Mesenchymal stem cell (in vitro differentiated cells and primary cell): Measurements from ENCODE around the gene SYMPK.
A peak's percentile ranks its signal among the peaks of the same experiment; 100 is the strongest.

ENCODE experiments used
- DNase-seq: peaks from one replicate; pipeline ENCODE4 v3.0.0-alpha.2; 2013
- H2AFZ ChIP-seq: one replicate; pipeline ENCODE4 v1.6.1; 2013; ENCODE audit warnings: low read depth, mild to moderate bottlenecking, control low read depth, inconsistent platforms, low read length, moderate library complexity
- H2AK5ac ChIP-seq: 2 replicates; pipeline ENCODE4 v1.6.1; 2013; ENCODE audit warnings: low read length, moderate library complexity, mild to moderate bottlenecking, inconsistent platforms; ENCODE audit not compliant: severe bottlenecking
- H2BK120ac ChIP-seq: one replicate; pipeline ENCODE4 v1.6.1; 2013; ENCODE audit warnings: low read depth, mild to moderate bottlenecking, inconsistent platforms, low read length, moderate library complexity
- H2BK12ac ChIP-seq, 2 experiments: one replicate each; pipeline ENCODE4 v1.6.1; 2013; ENCODE audit warnings: inconsistent platforms in 2 of 2, low read length in 2 of 2, mild to moderate bottlenecking in 2 of 2, moderate library complexity in 2 of 2, control low read depth in 1 of 2
- H2BK15ac ChIP-seq: one replicate; pipeline ENCODE4 v1.6.1; 2013; ENCODE audit warnings: mild to moderate bottlenecking, low read depth, inconsistent platforms; ENCODE audit not compliant: poor library complexity, severe bottlenecking
- H2BK5ac ChIP-seq: 2 replicates; pipeline ENCODE4 v1.6.1; 2013; ENCODE audit warnings: low read depth, mild to moderate bottlenecking, low read length, control low read depth, inconsistent platforms; ENCODE audit not compliant: poor library complexity, severe bottlenecking
- H3K14ac ChIP-seq, 2 experiments: one replicate each; pipeline ENCODE4 v1.6.1; 2013; ENCODE audit warnings: inconsistent platforms in 2 of 2, low read length in 2 of 2, control low read depth in 1 of 2, mild to moderate bottlenecking in 1 of 2, moderate library complexity in 1 of 2
- H3K18ac ChIP-seq, 2 experiments: one replicate each; pipeline ENCODE4 v1.6.1; 2013; ENCODE audit warnings: inconsistent platforms in 2 of 2, low read length in 2 of 2, control low read depth in 1 of 2, low read depth in 1 of 2, mild to moderate bottlenecking in 1 of 2
- H3K23ac ChIP-seq, 2 experiments: one replicate each; pipeline ENCODE4 v1.6.1; 2013; ENCODE audit warnings: inconsistent platforms in 2 of 2, low read length in 2 of 2, mild to moderate bottlenecking in 2 of 2, moderate library complexity in 2 of 2, control low read depth in 1 of 2
- H3K27ac ChIP-seq: 2 replicates; pipeline ENCODE4 v1.5.1; 2013; ENCODE audit warnings: mild to moderate bottlenecking, moderate library complexity, low read length, control low read depth, inconsistent platforms; ENCODE audit not compliant: poor library complexity, severe bottlenecking
- H3K27me3 ChIP-seq, 2 experiments: 2 replicates each; pipeline versions ENCODE4 v1.6.1 to v1.7.0; 2013; ENCODE audit warnings: low read length in 2 of 2, mild to moderate bottlenecking in 2 of 2, moderate library complexity in 2 of 2, control low read depth in 1 of 2, inconsistent platforms in 1 of 2; ENCODE audit not compliant: control insufficient read depth in 1 of 2, insufficient read depth in 1 of 2
- H3K36me3 ChIP-seq, 2 experiments: 2 replicates each; pipeline versions ENCODE4 v1.6.1 to v1.7.0; 2013; ENCODE audit warnings: low read length in 2 of 2, control low read depth in 1 of 2, inconsistent platforms in 1 of 2, low read depth in 1 of 2, mild to moderate bottlenecking in 1 of 2; ENCODE audit not compliant: insufficient read depth in 2 of 2, control insufficient read depth in 1 of 2
- H3K4ac ChIP-seq, 2 experiments: one replicate each; pipeline ENCODE4 v1.6.1; 2013; ENCODE audit warnings: inconsistent platforms in 2 of 2, low read length in 2 of 2, mild to moderate bottlenecking in 2 of 2, moderate library complexity in 2 of 2, control low read depth in 1 of 2, low read depth in 1 of 2
- H3K4me1 ChIP-seq: 2 replicates; pipeline ENCODE4 v1.6.1; 2013; ENCODE audit warnings: low read depth, low read length, control low read depth; ENCODE audit not compliant: control insufficient read depth, insufficient read depth
- H3K4me2 ChIP-seq: 2 replicates; pipeline ENCODE4 v1.6.1; 2013; ENCODE audit warnings: low read length, mild to moderate bottlenecking, inconsistent platforms; ENCODE audit not compliant: poor library complexity, severe bottlenecking
- H3K4me3 ChIP-seq, 2 experiments: 2 replicates each; pipeline versions ENCODE4 v1.5.1 to v1.7.0; 2013; ENCODE audit warnings: low read length in 2 of 2, mild to moderate bottlenecking in 2 of 2, control low read depth in 1 of 2, low read depth in 1 of 2; ENCODE audit not compliant: insufficient read depth in 1 of 2
- H3K79me1 ChIP-seq: replicated peaks from 2 replicates; pipeline ENCODE4 v1.6.1; 2013; ENCODE audit warnings: mild to moderate bottlenecking, control low read depth, low read length, inconsistent platforms; ENCODE audit not compliant: poor library complexity, severe bottlenecking
- H3K9ac ChIP-seq: 2 replicates; pipeline ENCODE4 v1.7.0; 2013; ENCODE audit warnings: mild to moderate bottlenecking, low read length, moderate library complexity
- H3K9me3 ChIP-seq: 2 replicates; pipeline ENCODE4 v1.7.0; 2013; ENCODE audit warnings: mild to moderate bottlenecking, low read length; ENCODE audit not compliant: control insufficient read depth
- H4K8ac ChIP-seq: one replicate; pipeline ENCODE4 v1.6.1; 2013; ENCODE audit warnings: inconsistent platforms, mild to moderate bottlenecking, low read length, moderate library complexity
- H4K91ac ChIP-seq: one replicate; pipeline ENCODE4 v1.6.1; 2013; ENCODE audit warnings: mild to moderate bottlenecking, low read length, inconsistent platforms
- WGBS: methylation state at CpG from one replicate; pipeline ENCODE4 v1.1.7; 2013; ENCODE audit warnings: mixed read lengths; 5-methylcytosine and 5-hydroxymethylcytosine counted together

The SYMPK gene

DNA sequence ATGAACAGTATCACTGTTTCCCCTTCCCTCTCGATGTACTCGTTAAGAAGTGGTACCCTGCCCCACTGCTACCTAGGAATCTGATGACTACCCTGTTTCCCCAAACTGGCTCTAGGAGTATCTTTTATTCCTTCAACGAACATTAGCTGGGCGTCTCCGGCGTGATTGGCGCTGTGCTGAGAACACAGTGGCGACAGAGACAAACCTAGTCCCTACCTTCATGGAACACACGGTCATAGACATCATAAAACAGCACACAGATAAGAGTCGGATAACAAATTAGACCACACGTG is 730 bp downstream of the SYMPK start:
- Histone ChIP-seq H2BK120ac (no peak overlapping the region), H3K4me2 (peak overlapping the region; percentile 78), H3K4ac (peak overlapping the region; percentile 11 to 64), H3K79me1 (peaks cover 7% of the 10 kb centered on the region), H2BK15ac (no peak overlapping the region), H3K14ac (no peak overlapping the region), H4K91ac (no peak overlapping the region), H3K4me1 (peaks cover 9% of the 10 kb centered on the region), H3K18ac (peak overlapping the region in 1 of 2 experiments; percentile 65), H2BK5ac (no peak overlapping the region), H2BK12ac (no peak overlapping the region), H3K9me3 (no peaks in the 10 kb centered on the region), H3K4me3 (peak overlapping the region; percentile 91 to 94), H2AFZ (no peak overlapping the region), H3K36me3 (peaks cover 20 to 22% of the 10 kb centered on the region in 2 experiments), H3K9ac (peak overlapping the region; percentile 98), H3K27ac (peak overlapping the region; percentile 90), H2AK5ac (no peak overlapping the region), H3K23ac (no peak overlapping the region), H4K8ac (peak overlapping the region; percentile 75), H3K27me3 (peaks cover 33 to 38% of the 10 kb centered on the region in 2 experiments)
- no peak for DNase-seq
- WGBS, result under 1% methylated on average over 10 of the region's 11 CpGs

DNA sequence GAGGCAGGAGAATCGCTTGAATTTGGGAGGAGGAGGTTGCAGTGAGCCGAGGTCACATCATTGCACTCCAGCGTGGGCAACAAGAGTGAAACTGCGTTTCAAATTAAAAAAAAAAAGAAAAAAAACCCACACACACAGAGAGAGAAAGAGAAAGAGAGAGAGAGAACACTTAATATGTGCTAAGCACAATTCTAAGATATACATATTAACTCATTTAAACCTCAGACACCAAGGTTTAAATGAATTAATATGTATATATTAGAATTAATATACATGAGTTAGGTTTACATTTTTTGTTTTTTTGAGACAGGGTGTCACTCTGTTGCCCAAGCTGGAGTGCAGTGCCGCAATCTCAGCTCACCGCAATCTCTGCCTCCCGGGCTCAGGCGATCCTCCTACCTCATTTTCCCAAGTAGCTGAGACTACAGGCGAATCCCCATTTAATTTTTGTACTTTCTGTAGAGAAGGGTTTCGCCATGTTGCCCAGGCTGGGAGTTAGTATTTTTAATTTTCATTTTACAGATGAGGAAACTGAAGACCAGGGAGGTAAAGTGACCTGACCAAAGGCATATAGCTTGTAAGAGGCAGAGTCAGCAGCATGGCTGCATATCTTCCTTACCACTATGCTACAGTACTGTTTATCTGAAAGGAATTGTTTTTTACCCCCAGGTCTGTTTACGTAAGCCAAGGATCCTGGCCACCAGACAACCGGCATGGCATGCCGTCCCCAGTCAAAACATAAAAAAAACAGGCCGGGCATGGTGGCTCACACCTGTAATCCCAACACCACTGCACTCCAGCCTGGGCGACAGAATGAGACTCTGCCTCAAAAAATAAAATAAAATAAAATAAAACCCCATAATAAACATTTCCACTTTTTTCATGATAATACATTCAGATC is 2.3 kb downstream of the SYMPK start:
- no peak overlapping the region for H2AK5ac ChIP-seq
- no peak overlapping the region for H3K14ac ChIP-seq
- peak overlapping the region; percentile 10 for H3K4me2 ChIP-seq
- H3K27me3 ChIP-seq, result peaks cover 20 to 23% of the 10 kb centered on the region in 2 experiments
- no peak overlapping the region for H4K8ac ChIP-seq
- no peak overlapping the region for H3K27ac ChIP-seq
- peaks cover 12% of the 10 kb centered on the region for H3K4me1 ChIP-seq
- no peak overlapping the region for H2AFZ ChIP-seq
- H2BK120ac ChIP-seq, result no peak overlapping the region
- H3K36me3 ChIP-seq, result peaks cover 27 to 30% of the 10 kb centered on the region in 2 experiments
- WGBS, result 93% methylated on average over 11 of the region's 15 CpGs
- H3K4ac ChIP-seq, result no peak overlapping the region
- no peak overlapping the region for H3K4me3 ChIP-seq
- H2BK12ac ChIP-seq, result no peak overlapping the region
- H3K9ac ChIP-seq, result peak overlapping the region; percentile 41
- no peak overlapping the region for H3K18ac ChIP-seq
- H3K23ac ChIP-seq, result no peak overlapping the region
- DNase-seq, result no peak
- no peaks in the 10 kb centered on the region for H3K9me3 ChIP-seq
- H2BK15ac ChIP-seq, result no peak overlapping the region
- no peak overlapping the region for H4K91ac ChIP-seq
- no peak overlapping the region for H2BK5ac ChIP-seq
- H3K79me1 ChIP-seq, result peaks cover 12% of the 10 kb centered on the region

DNA sequence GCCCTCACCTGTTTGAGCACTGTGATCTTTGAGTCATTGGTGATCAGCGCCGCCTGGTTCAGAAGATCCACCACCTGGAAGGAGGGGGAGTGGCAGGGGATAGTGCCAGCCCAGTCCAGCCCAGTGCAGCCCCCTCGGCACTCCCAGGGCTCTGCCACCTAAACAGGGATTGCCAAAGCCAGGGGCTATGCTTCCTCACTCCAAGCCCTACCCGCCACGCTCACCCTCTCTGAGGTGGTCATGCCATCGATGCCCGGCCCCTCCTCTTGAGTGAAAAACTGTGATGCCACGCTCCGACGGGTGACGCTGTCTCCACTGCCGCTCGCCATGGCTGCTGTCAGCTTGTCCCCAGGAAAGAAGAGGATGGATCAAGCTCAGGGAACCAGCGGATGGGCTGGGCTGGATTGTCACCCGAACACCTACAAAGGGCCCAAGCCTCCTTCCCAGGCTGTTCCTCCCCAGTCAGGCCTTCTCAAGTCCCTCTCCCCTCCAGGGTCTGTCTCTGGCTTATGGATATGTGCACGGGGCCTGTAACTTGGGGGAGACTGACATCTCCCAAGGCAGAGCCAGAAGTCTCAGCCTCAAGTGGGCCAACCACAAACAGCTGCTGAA is 8.7 kb downstream of the SYMPK start:
- DNase-seq, result no peak
- no peak overlapping the region for H3K18ac ChIP-seq
- WGBS, result 96% methylated on average over 16 of the region's 16 CpGs
- peak overlapping the region; percentile 28 for H4K8ac ChIP-seq
- H2BK15ac ChIP-seq, result no peak overlapping the region
- no peaks in the 10 kb centered on the region for H3K27me3 ChIP-seq
- no peaks in the 10 kb centered on the region for H3K9me3 ChIP-seq
- H3K4me1 ChIP-seq, result peaks cover 5% of the 10 kb centered on the region
- H3K14ac ChIP-seq, result no peak overlapping the region
- H2AFZ ChIP-seq, result no peak overlapping the region
- no peak overlapping the region for H3K23ac ChIP-seq
- no peak overlapping the region for H3K27ac ChIP-seq
- H2BK12ac ChIP-seq, result no peak overlapping the region
- H3K4me2 ChIP-seq, result no peak overlapping the region
- H4K91ac ChIP-seq, result no peak overlapping the region
- peak overlapping the region in 1 of 2 experiments; percentile 22 for H3K4me3 ChIP-seq
- no peak overlapping the region for H3K4ac ChIP-seq
- peaks cover 45% of the 10 kb centered on the region for H3K79me1 ChIP-seq
- no peak overlapping the region for H2AK5ac ChIP-seq
- peaks cover 74 to 80% of the 10 kb centered on the region in 2 experiments for H3K36me3 ChIP-seq
- no peak overlapping the region for H2BK5ac ChIP-seq
- H3K9ac ChIP-seq, result no peak overlapping the region
- H2BK120ac ChIP-seq, result no peak overlapping the region

DNA sequence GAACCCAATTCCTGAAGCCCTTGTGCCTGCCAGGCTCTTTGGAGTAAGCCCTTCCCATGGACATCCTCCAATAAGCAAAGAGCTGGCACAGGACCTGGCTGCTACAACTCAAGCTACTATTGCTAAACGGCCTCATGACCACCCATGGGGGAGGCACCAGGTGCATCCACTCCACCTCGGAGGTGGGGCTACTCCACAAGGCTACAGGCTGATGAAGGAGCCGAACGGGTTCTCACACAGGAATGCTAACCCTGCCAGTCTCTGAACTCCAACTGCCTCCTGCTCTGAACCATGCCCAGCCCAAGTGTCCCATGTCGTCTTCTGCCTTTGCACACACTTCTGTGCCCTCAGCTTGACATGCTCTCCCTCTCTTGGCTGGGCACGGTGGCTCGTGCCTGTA is 10.0 kb downstream of the SYMPK start:
- Histone ChIP-seq H2AFZ (no peak overlapping the region), H3K27me3 (no peaks in the 10 kb centered on the region), H2BK120ac (no peak overlapping the region), H3K4me3 (no peak overlapping the region), H3K4ac (no peak overlapping the region), H3K27ac (no peak overlapping the region), H3K36me3 (peaks cover 72 to 82% of the 10 kb centered on the region in 2 experiments), H4K8ac (no peak overlapping the region), H3K4me1 (peaks cover 5% of the 10 kb centered on the region), H3K79me1 (peaks cover 46% of the 10 kb centered on the region), H3K14ac (no peak overlapping the region), H2BK15ac (no peak overlapping the region), H3K23ac (no peak overlapping the region), H2BK5ac (no peak overlapping the region), H3K4me2 (no peak overlapping the region), H2AK5ac (no peak overlapping the region), H3K9me3 (no peaks in the 10 kb centered on the region), H4K91ac (no peak overlapping the region), H2BK12ac (no peak overlapping the region), H3K18ac (no peak overlapping the region), H3K9ac (no peak overlapping the region)
- no peak for DNase-seq
- 98% methylated on average over 7 of the region's 7 CpGs for WGBS
